Measurements from ENCODE around the gene SMTNL2.
"Not testable (repeated sequence)": the region's sequence is repeated elsewhere in the genome, so short reads cannot be mapped to it uniquely, and the experiment has no call there.

Gene SMTNL2

GRCh38 chr17:4638766-4639165 is 54.4 kb downstream of the SMTNL2 start:
- not testable (repeated sequence) for DNase-seq

- DNase-seq = peak; percentile 16
Observed at GRCh38 chr17:4639301-4640059, 55.2 kb downstream of the SMTNL2 start.

GRCh38 chr17:4640569-4641188 is 56.4 kb downstream of the SMTNL2 start:
- peak; percentile 6 for DNase-seq

GRCh38 chr17:4641297-4642195 is 57.2 kb downstream of the SMTNL2 start, which contains the start of gene ALOX15:
TSS of gene ALOX15 (minus strand) at chr17:4641678. CDS start at chr17:4641651, 27 bp downstream.
- no peak for DNase-seq

- DNase-seq = no peak
Observed at GRCh38 chr17:4642286-4642685, 58.0 kb downstream of the SMTNL2 start.

GRCh38 chr17:4643676-4644075 is 59.3 kb downstream of the SMTNL2 start:
- DNase-seq = no peak

DNA sequence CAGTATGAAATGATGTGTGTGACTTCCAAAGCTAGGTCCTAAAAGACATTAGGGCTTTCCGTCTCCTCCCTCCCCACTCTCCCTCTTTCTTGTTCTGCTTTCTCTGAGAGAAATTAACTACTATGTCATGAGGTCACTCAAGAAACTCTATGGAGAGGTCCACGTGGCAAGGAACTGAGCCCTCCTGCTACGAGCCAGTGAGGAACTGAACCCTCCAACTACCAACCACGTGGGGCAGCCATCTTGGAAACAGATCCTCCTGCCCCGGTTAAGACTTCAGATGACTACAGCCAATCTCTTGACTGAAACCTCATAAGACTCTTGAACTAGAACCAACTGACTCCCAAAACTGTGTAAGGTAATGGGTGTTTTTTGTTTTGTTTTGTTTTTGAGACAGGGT is 61.3 kb downstream of the SMTNL2 start:
- DNase-seq = no peak

DNA sequence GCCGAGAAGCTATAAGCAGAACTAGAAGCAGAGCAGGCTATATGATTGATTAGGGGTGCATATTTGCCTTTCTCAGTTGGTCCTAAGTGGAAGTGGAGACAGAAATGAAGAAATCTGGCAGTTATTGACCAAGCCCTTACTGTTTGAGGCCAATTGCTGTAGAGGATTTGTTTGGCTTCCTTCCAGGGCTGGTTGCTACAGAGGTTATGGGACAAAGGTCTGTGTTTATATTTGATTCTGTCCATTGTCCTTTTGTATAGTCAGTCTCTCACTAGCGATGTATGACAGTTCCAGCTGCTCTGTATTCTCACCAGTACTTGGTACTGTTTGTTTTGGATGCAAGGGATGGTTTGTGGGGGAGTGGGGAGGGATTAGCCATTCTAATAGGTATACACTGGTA is 64.4 kb downstream of the SMTNL2 start:
- DNase-seq = no peak

DNA sequence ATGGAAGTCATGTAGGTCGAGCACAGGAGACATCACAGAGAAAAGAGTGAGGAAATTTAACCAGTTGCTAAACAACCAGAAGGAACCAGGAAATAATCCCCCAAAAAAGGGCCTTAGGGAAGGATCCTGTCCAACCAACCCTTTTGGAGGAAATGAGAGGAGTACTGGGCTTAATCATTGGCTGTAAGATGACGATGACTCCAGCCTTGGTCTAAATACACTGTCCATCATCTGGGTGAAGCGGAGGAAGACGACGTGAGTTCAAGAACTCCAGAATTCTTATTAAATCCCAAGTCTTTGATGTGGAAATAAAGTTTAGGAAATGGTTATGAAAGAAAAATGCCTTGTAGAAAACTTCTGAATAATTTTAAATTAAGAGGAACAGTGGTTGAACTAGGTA is 68.7 kb downstream of the SMTNL2 start:
- DNase-seq = no peak

- DNase-seq = not testable (repeated sequence)
Observed at GRCh38 chr17:4655933-4656332, 71.6 kb downstream of the SMTNL2 start.

DNA sequence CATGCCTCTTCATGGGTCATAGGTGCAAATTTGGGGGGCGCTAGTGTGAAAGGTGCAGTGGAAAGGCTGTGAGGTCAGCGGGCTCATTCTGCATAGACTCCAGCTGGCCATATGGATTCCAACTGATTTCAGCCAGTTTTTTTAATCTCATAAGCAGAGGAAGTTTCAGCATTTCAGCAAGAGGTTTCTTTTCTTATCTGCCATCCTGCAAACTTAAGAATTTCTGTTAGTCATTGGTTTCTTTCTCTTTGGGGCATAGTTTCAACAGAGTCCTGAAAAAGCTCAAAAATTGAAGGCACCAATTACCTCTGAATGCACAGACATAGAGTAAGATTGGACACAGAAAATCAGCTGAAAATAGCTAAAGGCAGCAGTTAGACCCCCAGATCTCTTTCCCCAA is 73.3 kb downstream of the SMTNL2 start:
- no peak for DNase-seq

All from activated naive CD4-positive, alpha-beta T cell treated with Interleukin-2 at 50 U/mL for 16 hours (primary cell).